HG03442 (cell line): ENCODE results near the gene CREB3L2.
A peak's percentile ranks its signal among the peaks of the same experiment; 100 is the strongest.
"Not testable (repeated sequence)": the region's sequence is repeated elsewhere in the genome, so short reads cannot be mapped to it uniquely, and the experiment has no call there.

Experiments used
- ATAC-seq: cut with Tn5 transposase; IDR thresholded peaks from one replicate; pipeline ENCODE4 v1.9.1; 2021; ENCODE audit warnings: mild to moderate bottlenecking, moderate library complexity; ENCODE audit not compliant: unreplicated experiment

Gene CREB3L2, protein sequence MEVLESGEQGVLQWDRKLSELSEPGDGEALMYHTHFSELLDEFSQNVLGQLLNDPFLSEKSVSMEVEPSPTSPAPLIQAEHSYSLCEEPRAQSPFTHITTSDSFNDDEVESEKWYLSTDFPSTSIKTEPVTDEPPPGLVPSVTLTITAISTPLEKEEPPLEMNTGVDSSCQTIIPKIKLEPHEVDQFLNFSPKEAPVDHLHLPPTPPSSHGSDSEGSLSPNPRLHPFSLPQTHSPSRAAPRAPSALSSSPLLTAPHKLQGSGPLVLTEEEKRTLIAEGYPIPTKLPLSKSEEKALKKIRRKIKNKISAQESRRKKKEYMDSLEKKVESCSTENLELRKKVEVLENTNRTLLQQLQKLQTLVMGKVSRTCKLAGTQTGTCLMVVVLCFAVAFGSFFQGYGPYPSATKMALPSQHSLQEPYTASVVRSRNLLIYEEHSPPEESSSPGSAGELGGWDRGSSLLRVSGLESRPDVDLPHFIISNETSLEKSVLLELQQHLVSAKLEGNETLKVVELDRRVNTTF

GRCh38 chr7:138001529-138002095 is at the start of gene CREB3L2:
Gene CREB3L2 (minus strand): TSS chr7:138002086. CDS start chr7:138001705, 381 bp downstream.
- ATAC-seq, result peak; percentile 27

GRCh38 chr7:138049505-138050116 is 47.7 kb upstream of the CREB3L2 start:
- no peak for ATAC-seq

- no peak for ATAC-seq
Observed at GRCh38 chr7:138047907-138048306, 46.0 kb upstream of the CREB3L2 start.

DNA sequence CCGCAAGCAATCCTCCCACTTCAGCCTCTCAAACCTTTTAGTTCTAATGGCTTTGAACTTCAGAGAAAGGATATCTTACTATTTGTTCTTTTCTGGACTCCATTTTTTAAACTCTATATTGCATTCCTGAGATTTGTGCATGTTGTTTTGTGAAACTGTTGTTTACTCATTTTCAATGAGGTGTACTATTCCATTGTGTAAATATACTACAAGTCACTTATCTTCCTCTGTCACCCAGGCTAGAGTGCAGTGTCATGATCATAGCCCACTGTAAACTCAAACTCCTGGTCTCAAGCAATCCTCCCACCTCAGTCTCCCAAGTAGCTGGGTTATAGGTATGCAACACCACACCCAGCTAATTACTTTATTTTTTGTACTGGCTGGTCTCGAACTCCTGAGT is 43.0 kb upstream of the CREB3L2 start:
- ATAC-seq, result no peak

DNA sequence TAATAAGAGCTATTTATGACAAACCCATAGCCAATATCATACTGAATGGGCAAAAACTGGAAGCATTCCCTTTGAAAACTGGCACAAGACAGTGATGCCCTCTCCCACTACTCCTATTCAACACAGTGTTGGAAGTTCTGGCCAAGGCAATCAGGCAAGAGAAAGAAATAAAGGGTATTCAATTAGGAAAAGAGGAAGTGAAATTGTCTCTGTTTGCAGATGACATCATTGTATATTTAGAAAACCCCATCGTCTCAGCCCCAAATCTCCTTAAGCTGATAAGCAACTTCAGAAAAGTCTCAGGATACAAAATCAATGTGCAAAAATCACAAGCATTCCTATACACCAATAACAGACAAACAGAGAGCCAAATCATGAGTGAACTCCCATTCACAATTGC is 38.2 kb upstream of the CREB3L2 start:
- ATAC-seq, result not testable (repeated sequence)

DNA sequence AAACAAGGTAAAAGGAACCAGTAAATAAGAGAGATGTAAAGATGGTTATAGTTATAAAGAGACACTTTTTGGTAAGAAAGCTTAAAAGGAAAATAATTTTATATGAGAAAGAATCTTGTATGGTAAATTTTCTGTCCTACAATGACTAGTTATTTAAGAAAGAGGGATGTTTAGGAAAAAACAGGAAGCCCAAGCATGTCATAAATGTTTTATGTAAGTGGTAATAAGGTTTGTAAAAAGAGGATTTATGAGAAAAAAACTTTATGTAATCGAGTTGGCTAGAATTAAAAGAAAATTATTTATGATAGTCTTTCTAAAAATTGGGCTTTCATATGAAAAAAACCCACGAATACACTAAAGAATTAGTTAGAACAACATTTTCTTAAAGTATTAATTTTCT is 34.2 kb upstream of the CREB3L2 start:
- ATAC-seq, result no peak

GRCh38 chr7:138033241-138033640 is 31.4 kb upstream of the CREB3L2 start:
- no peak for ATAC-seq

GRCh38 chr7:138032770-138033169 is 30.9 kb upstream of the CREB3L2 start:
- ATAC-seq, result no peak

DNA sequence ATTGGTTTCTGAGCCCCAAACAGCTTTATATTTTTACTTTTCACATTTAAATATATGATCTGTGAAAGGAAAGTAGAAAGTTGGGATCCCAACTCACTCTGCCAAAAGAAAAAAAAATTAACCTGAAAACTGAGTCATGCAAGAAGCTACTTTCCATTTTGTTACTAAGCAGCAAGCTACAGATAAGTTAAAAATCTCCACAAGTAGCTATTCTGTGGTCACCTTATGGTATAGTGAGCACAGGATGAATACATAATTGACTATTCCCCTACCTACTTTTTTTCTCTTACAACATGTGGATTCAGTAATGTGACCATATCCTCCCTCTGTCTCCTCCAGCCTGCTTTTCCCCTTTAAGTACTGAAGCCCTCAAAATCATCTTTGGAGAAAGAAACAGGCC is 30.3 kb upstream of the CREB3L2 start:
- ATAC-seq, result peak; percentile 65

GRCh38 chr7:138030679-138031351 is 28.9 kb upstream of the CREB3L2 start:
- no peak for ATAC-seq

GRCh38 chr7:138029941-138030340 is 28.1 kb upstream of the CREB3L2 start:
- ATAC-seq, result no peak

DNA sequence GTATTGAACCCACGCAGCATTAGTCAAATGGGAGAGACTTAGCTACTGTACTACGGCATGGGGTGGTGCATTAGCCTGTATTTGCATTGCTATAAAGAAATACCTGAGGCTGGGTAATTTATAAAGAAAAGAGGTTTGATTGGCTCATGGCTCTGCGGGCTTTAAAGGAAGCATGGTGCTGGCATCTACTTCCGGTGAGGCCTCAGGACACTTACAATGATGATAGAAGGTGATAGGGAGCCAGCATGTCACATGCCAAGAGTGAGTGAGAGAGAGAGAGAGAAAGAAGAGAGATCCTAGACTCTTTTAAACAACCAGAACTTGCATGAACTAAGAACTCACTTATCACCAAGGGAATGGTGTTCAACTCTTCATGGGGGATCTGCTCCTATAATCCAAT is 27.2 kb upstream of the CREB3L2 start:
- no peak for ATAC-seq

DNA sequence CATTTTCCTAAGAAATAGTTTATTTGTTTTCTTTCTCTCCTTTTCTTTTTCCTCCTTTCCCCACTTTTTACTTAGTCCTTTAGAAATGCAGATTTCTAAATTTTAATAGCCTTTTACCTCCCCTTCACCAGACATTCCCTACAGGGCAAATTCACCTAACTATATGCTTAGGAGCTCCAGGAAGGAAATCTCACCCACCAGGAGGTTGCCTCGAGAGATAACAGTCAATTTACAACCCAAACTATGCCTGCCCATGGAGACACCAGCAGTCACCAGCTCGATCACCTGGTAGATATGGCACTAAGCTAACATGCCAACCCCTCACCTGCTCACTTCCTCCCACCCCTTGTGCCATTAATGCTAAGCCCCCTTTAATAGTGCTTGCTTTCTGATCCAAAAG is 25.2 kb upstream of the CREB3L2 start:
- no peak for ATAC-seq

GRCh38 chr7:138025215-138026186 is 23.6 kb upstream of the CREB3L2 start:
- no peak for ATAC-seq

GRCh38 chr7:138024765-138025164 is 22.9 kb upstream of the CREB3L2 start:
- ATAC-seq, result no peak

DNA sequence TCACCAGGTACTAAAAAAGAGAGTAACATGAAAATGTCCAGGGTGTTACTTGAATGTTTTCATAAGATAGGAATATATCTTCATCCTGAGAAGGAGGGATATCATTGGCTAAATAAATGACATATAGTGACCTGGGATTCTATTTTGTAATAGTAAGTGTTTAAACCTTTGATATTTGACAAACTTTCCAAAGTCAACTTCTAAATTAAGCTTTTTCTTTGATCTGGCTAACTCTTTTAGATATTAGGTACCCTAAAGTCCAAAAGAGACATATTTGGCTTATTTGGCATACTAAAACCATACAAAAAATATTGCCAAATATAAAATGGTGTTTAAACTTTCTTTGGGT is 22.4 kb upstream of the CREB3L2 start:
- ATAC-seq, result no peak

- peak; percentile 87 for ATAC-seq
Observed at GRCh38 chr7:138023618-138024342, 21.9 kb upstream of the CREB3L2 start.

DNA sequence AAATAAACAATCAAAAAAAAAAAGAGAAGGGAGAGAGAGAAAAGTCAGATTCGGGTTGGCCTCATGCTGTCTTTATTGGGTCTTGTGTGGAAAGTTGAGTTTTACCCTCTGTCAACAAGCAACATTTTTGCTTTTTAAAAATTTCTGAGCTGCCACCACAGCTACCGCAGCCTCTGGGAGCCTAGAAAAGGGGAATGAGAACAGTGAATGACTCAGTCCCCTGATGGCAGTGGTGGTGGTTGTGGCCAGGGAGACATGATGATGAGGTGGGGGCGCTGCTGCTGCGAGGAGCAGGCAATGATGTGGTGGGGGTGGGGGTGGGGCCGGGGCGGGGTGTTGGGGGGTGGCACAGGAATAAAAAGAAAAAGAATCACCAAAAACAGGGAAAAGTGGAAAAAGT is 20.0 kb upstream of the CREB3L2 start:
- no peak for ATAC-seq

- ATAC-seq, result no peak
Observed at GRCh38 chr7:138017992-138018391, 16.1 kb upstream of the CREB3L2 start.

DNA sequence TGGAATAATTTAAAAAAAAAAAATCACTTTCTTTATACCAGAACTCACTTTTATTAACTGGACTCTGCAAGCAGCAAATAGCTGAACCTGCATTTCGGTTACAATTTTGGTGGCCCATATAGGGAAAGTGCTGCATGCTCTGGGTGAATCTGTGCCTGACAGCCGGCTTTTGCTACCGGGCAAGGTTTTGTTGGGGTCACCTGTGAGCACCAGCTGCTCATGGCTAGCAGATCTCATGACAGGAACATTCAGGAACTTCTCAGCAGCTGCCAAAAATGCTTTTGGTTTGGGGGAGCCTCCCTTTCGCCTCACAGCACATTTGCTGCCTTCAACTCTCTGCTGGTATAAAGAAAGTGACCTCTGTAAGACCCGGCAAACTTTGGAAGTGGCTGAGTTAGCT is 13.2 kb upstream of the CREB3L2 start:
- no peak for ATAC-seq
